Fibroblast of lung (primary cell): Measurements from ENCODE around the gene GAD1. TPM values are rescaled to one million over a fixed set of nuclear protein-coding genes. Genes with fewer than 3 reads are reported as not detected.

Experiments
- DNase-seq, 2 donors: peaks; one replicate each; pipeline versions ENCODE4 v3.0.0 to v3.0.0-alpha.2; 2010; ENCODE audit warnings: low read depth in 2 of 2
- H2AFZ ChIP-seq: 2 replicates; pipeline ENCODE4 v1.5.1; 2012; ENCODE audit warnings: low read length, control low read depth, inconsistent platforms
- H3K27ac ChIP-seq: 2 replicates; pipeline ENCODE4 v1.5.1; 2011; ENCODE audit warnings: low read length, control low read depth; ENCODE audit not compliant: insufficient read depth
- H3K27me3 ChIP-seq: 2 replicates; pipeline ENCODE4 v1.5.1; 2011; ENCODE audit warnings: mild to moderate bottlenecking, low read length; ENCODE audit not compliant: control insufficient read depth, insufficient read depth
- H3K36me3 ChIP-seq: 2 replicates; pipeline ENCODE4 v1.5.1; 2011; ENCODE audit warnings: low read length; ENCODE audit not compliant: control insufficient read depth, insufficient read depth
- H3K4me1 ChIP-seq: 2 replicates; pipeline ENCODE4 v1.5.1; 2011; ENCODE audit warnings: low read length; ENCODE audit not compliant: control insufficient read depth, insufficient read depth; ENCODE audit errors: extremely low read depth
- H3K4me2 ChIP-seq: 2 replicates; pipeline ENCODE4 v1.5.1; 2011; ENCODE audit warnings: low read length, control low read depth; ENCODE audit not compliant: insufficient read depth; ENCODE audit errors: extremely low read depth
- H3K4me3 ChIP-seq, 4 experiments: fragments of 200-600 bp in 1 of 4; sonication (generic) in 1 of 4; replicated peaks in 1 of 4; 2 replicates each; pipeline ENCODE4 v1.5.1; 2011 to 2016; ENCODE audit warnings: low read length in 4 of 4, low read depth in 3 of 4, mild to moderate bottlenecking in 3 of 4, control low read depth in 2 of 4, inconsistent platforms in 1 of 4, mixed read lengths in 1 of 4; ENCODE audit not compliant: insufficient read depth in 1 of 4; ENCODE audit errors: control extremely low read depth in 1 of 4
- H3K79me2 ChIP-seq: 2 replicates; pipeline ENCODE4 v1.5.1; 2012; ENCODE audit warnings: mild to moderate bottlenecking, low read length, inconsistent platforms; ENCODE audit not compliant: control insufficient read depth, insufficient read depth
- H3K9ac ChIP-seq: 2 replicates; pipeline ENCODE4 v1.5.1; 2011; ENCODE audit warnings: mild to moderate bottlenecking, low read length, control low read depth; ENCODE audit not compliant: insufficient read depth
- H3K9me3 ChIP-seq: 2 replicates; pipeline ENCODE4 v1.5.1; 2012; ENCODE audit warnings: low read depth, low read length; ENCODE audit not compliant: control insufficient read depth, insufficient read depth
- H4K20me1 ChIP-seq: 2 replicates; pipeline ENCODE4 v1.5.1; 2011; ENCODE audit warnings: low read length; ENCODE audit not compliant: control insufficient read depth, insufficient read depth; ENCODE audit errors: extremely low read depth
- CTCF ChIP-seq, 2 donors: IDR thresholded peaks in 1 of 2; conservative IDR thresholded peaks in 1 of 2; 1 replicate in 1 of 2; 2 replicates in 1 of 2; pipeline ENCODE4 v1.5.1; 2011 to 2012; ENCODE audit warnings: low read length in 2 of 2, control low read depth in 1 of 2, inconsistent platforms in 1 of 2, low read depth in 1 of 2, mild to moderate bottlenecking in 1 of 2
- EZH2 ChIP-seq: IDR thresholded peaks from 2 replicates; pipeline ENCODE4 v1.5.1; 2012; ENCODE audit warnings: low read length, control low read depth, mild to moderate bottlenecking; ENCODE audit errors: missing control alignments
- polyA plus RNA-seq, 2 donors: library from polyadenylated mRNA; depleted of rRNA in 1 of 2; stranded (reverse) in 1 of 2; unstranded in 1 of 2; fragments of >200 nt; gene quantifications; 2 replicates each; pipeline ENCODE4 v1.2.1, GENCODE V29; 2011 to 2012; ENCODE audit warnings: missing spikeins in 1 of 2
- total RNA-seq: library from RNA; depleted of rRNA; stranded (reverse); fragments of >200 nt; gene quantifications from 2 replicates; pipeline ENCODE4 v1.2.1, GENCODE V29; 2014

Gene GAD1
- total and polyA plus RNA-seq, 2 donors (not counting 1 experiment from before 2014, with no cell fraction given) = 0.12 to 0.33 TPM

GRCh38 chr2:170830166-170830565 is 13.5 kb downstream of the GAD1 start:
- no peak overlapping the region for H2AFZ ChIP-seq
- no peaks in the 10 kb centered on the region for H3K9me3 ChIP-seq
- H3K4me3 ChIP-seq = no peak overlapping the region
- H3K27me3 ChIP-seq = peaks cover 15% of the 10 kb centered on the region
- no peaks in the 10 kb centered on the region for H3K79me2 ChIP-seq
- H3K4me1 ChIP-seq = no peaks in the 10 kb centered on the region
- no peak overlapping the region for H3K4me2 ChIP-seq
- H3K36me3 ChIP-seq = no peaks in the 10 kb centered on the region
- no peak for TF ChIP-seq CTCF (conservative IDR thresholded peaks at IDR 0.05 in 1 of 2, IDR thresholded peaks at IDR 0.05 in 1 of 2; ENCODE audit: low read depth in 1 of 2, low read length in 2 of 2)
- no peak for DNase-seq
- no peak overlapping the region for H3K9ac ChIP-seq
- H4K20me1 ChIP-seq = no peaks in the 10 kb centered on the region
- no peak overlapping the region for H3K27ac ChIP-seq

DNA sequence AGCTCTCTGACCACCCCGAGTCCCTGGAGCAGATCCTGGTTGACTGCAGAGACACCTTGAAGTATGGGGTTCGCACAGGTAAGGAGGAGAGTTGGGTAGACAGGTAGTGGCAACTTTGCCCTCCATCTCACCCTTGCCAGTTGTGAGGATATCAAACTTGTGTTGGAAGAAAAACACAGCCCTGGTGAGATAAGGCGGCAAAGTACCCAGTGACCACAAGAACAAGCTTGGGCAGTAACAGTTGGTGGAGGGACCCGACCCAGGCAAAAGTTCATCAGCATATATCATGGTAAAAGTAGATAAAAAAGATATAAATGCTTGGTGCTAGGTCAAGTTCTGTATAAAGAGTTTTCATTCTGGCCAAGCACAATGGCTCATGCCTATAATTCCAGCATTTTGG is 14.4 kb downstream of the GAD1 start:
- Histone ChIP-seq H3K9ac (no peak overlapping the region), H3K27ac (no peak overlapping the region), H3K36me3 (no peaks in the 10 kb centered on the region), H3K4me3 (no peak overlapping the region), H3K4me1 (no peaks in the 10 kb centered on the region), H3K4me2 (no peak overlapping the region), H4K20me1 (no peaks in the 10 kb centered on the region), H3K27me3 (peaks cover 17% of the 10 kb centered on the region), H3K79me2 (no peaks in the 10 kb centered on the region), H2AFZ (no peak overlapping the region), H3K9me3 (no peaks in the 10 kb centered on the region)
- TF ChIP-seq CTCF (conservative IDR thresholded peaks at IDR 0.05 in 1 of 2, IDR thresholded peaks at IDR 0.05 in 1 of 2; ENCODE audit: low read depth in 1 of 2, low read length in 2 of 2) (no peak), EZH2 (no peak)
- no peak for DNase-seq

GRCh38 chr2:170836027-170836426 is 19.3 kb downstream of the GAD1 start:
- Histone ChIP-seq H3K4me1 (no peaks in the 10 kb centered on the region), H3K27ac (no peak overlapping the region), H3K27me3 (peaks cover 2% of the 10 kb centered on the region), H2AFZ (no peak overlapping the region), H3K9me3 (no peaks in the 10 kb centered on the region), H3K36me3 (no peaks in the 10 kb centered on the region), H3K9ac (no peak overlapping the region), H3K4me2 (no peak overlapping the region), H3K79me2 (no peaks in the 10 kb centered on the region), H3K4me3 (no peak overlapping the region), H4K20me1 (no peaks in the 10 kb centered on the region)
- no peak for TF ChIP-seq EZH2
- TF ChIP-seq CTCF (conservative IDR thresholded peaks at IDR 0.05 in 1 of 2, IDR thresholded peaks at IDR 0.05 in 1 of 2; ENCODE audit: low read depth in 1 of 2, low read length in 2 of 2) = no peak
- no peak for DNase-seq
